SK-N-DZ (cell line): ENCODE measurements around the gene GALE.

Experiments used
- DNase-seq: peaks from one replicate; pipeline ENCODE4 v3.0.0-alpha.2; 2015; ENCODE audit warnings: low spot score

The GALE gene

DNA sequence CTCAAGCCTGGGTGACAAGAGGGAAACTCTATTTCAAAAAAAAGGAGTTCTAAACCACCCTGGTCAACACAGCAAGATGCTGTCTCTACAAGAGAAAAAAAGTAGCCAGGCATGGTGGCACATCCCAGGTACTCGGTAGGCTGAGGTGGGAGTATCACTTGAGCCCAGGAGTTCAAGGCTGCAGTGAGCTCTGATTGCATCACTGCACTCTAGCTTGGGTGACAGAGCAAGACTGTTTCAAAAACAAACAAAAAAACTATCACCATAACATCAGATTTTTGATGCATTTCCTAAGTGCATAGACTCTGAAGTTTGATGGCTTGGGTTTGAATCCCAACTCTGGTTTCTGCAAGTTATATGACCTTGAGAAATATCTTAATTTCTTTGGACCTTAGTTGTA is 47.6 kb downstream of the GALE start:
- no peak for DNase-seq

- no peak for DNase-seq
These were observed 48.7 kb downstream of the GALE start for GRCh38 chr1:23751815-23752200.

DNA sequence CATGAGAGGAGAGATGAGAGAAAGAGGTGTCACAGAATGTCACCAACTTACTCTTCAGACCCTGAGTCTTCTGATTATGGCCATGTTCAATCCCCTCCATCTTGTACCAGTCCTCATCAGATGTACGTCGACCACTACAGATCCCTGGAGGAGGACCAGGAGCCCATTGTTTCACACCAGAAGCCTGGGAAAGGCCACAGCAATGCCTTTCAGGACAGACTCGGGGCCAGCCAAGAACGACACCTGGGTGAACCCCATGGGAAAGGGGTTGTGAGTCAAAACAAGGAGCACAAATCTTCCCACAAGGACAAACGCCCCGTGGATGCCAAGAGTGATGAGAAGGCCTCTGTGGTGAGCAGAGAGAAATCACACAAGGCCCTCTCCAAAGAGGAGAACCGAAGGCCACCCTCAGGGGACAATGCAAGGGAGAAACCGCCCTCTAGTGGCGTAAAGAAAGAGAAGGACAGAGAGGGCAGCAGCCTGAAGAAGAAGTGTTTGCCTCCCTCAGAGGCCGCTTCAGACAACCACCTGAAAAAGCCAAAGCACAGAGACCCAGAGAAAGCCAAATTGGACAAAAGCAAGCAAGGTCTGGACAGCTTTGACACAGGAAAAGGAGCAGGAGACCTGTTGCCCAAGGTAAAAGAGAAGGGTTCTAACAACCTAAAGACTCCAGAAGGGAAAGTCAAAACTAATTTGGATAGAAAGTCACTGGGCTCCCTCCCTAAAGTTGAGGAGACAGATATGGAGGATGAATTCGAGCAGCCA is 49.3 kb downstream of the GALE start:
- DNase-seq: peak; percentile 39

- DNase-seq: no peak
These were observed 52.5 kb downstream of the GALE start for GRCh38 chr1:23748016-23748415.
